ENCODE data around the gene TST.

DNA sequence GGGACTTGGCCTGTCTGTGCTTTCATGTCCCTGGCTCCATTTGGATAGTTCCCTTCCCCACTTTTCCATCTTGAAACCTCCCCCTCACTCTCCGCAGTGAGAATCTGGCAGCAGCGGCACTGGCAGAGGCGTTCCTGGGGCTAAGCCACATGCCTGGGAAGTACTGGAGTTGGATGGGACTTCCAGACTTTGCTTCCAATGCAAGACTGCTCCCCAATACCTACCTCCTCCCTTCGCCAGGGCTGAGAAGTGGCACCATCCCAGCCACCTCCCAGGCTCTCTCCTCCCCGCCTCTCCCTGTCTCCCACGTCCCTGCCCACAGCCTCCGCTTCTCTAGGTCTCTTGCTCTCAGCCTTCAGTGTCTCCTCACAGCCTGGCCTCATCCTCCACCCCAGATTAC lies 16.6 kb downstream of the TST start:
- TF ChIP-seq REST (IDR thresholded peaks at IDR 0.05; ENCODE audit: borderline replicate concordance) (no peak), CTCF (IDR thresholded peaks at IDR 0.05; ENCODE audit: poor library complexity, severe bottlenecking) (no peak), EZH2 (IDR thresholded peaks at IDR 0.05; ENCODE audit: borderline replicate concordance, insufficient read depth, low read length, poor library complexity, severe bottlenecking) (no peak), POLR2AphosphoS5 (IDR thresholded peaks at IDR 0.05) (no peak), TAF1 (IDR thresholded peaks at IDR 0.05; ENCODE audit: low read depth) (no peak), SMC3 (conservative IDR thresholded peaks at IDR 0.05; ENCODE audit: poor library complexity) (no peak), EP300 (conservative IDR thresholded peaks at IDR 0.05; ENCODE audit: poor library complexity, severe bottlenecking) (no peak), MXI1 (conservative IDR thresholded peaks at IDR 0.05; ENCODE audit: poor library complexity, severe bottlenecking) (no peak), RAD21 (conservative IDR thresholded peaks at IDR 0.05) (no peak)
